ENCODE results near the gene WRNIP1.
"Not testable (repeated sequence)": the region's sequence is repeated elsewhere in the genome, so short reads cannot be mapped to it uniquely, and the experiment has no call there.

Gene WRNIP1

GRCh38 chr6:2741756-2742155, 23.4 kb upstream of the WRNIP1 start:
- DNase-seq: no peak

GRCh38 chr6:2743280-2744208, 21.6 kb upstream of the WRNIP1 start:
- no peak for DNase-seq

GRCh38 chr6:2744209-2744771, 20.9 kb upstream of the WRNIP1 start:
- no peak for DNase-seq

- no peak for DNase-seq
These were observed 20.4 kb upstream of the WRNIP1 start for GRCh38 chr6:2744778-2745177.

- no peak for DNase-seq
These were observed 19.9 kb upstream of the WRNIP1 start for GRCh38 chr6:2745246-2745645.

- no peak for DNase-seq
These were observed 18.6 kb upstream of the WRNIP1 start for GRCh38 chr6:2746557-2747061.

- DNase-seq: no peak
These were observed 17.0 kb upstream of the WRNIP1 start for GRCh38 chr6:2748183-2748582.

- peak; percentile 64 to 72 for DNase-seq
These were observed 15.1 kb upstream of the WRNIP1 start for GRCh38 chr6:2749969-2750600.

GRCh38 chr6:2750832-2751231, 14.4 kb upstream of the WRNIP1 start, which contains the start of gene MYLK4:
TSS of gene MYLK4 (minus strand) at chr6:2750922. CDS start at chr6:2749294, 1,628 bp downstream.
- no peak for DNase-seq

- no peak for DNase-seq
These were observed 13.3 kb upstream of the WRNIP1 start for GRCh38 chr6:2751871-2752270.

- DNase-seq: no peak
These were observed 12.6 kb upstream of the WRNIP1 start for GRCh38 chr6:2752477-2753109.

GRCh38 chr6:2753110-2753489, 12.1 kb upstream of the WRNIP1 start:
- no peak for DNase-seq

GRCh38 chr6:2753743-2754142, 11.4 kb upstream of the WRNIP1 start:
- no peak for DNase-seq

GRCh38 chr6:2754393-2754792, 10.8 kb upstream of the WRNIP1 start:
- DNase-seq: no peak

- no peak for DNase-seq
These were observed 10.3 kb upstream of the WRNIP1 start for GRCh38 chr6:2754911-2755310.

GRCh38 chr6:2755456-2755855, 9.7 kb upstream of the WRNIP1 start:
- no peak for DNase-seq

- DNase-seq: no peak
These were observed 9.0 kb upstream of the WRNIP1 start for GRCh38 chr6:2756241-2756640.

GRCh38 chr6:2756687-2757224, 8.4 kb upstream of the WRNIP1 start:
- DNase-seq: no peak

- DNase-seq: no peak
These were observed 6.2 kb upstream of the WRNIP1 start for GRCh38 chr6:2758980-2759379.

- no peak for DNase-seq
These were observed 4.0 kb upstream of the WRNIP1 start for GRCh38 chr6:2760882-2761842.

GRCh38 chr6:2762868-2763267, 2.3 kb upstream of the WRNIP1 start:
- not testable (repeated sequence) for DNase-seq

All from stimulated activated CD4-positive, alpha-beta T cell treated with anti-CD3 and anti-CD28 coated beads, Interleukin-2, amount 100 ng/mL, for 48 hours (primary cell).